H1 (cell line): ENCODE data around the gene EFEMP1. TPM values are rescaled to one million over a fixed set of nuclear protein-coding genes. Genes with fewer than 3 reads are reported as not detected.

Experiments used
- CHD7 ChIP-seq: fragments of 300-600 bp; sonication (generic); IDR thresholded peaks from 2 replicates; pipeline ENCODE4 v1.7.1; 2012; ENCODE audit warnings: low read length, moderate library complexity, mild to moderate bottlenecking, inconsistent platforms; ENCODE audit not compliant: insufficient replicate concordance
- NANOG ChIP-seq: IDR thresholded peaks from 2 replicates; pipeline ENCODE4 v1.6.1; 2011; ENCODE audit warnings: low read length, low read depth, mild to moderate bottlenecking, inconsistent platforms; ENCODE audit not compliant: insufficient read depth, poor library complexity, severe bottlenecking
- TCF12 ChIP-seq: IDR thresholded peaks from 2 replicates; pipeline ENCODE4 v1.6.1; 2011; ENCODE audit warnings: low read depth, mild to moderate bottlenecking, low read length
- polyA plus RNA-seq, 7 experiments: library from polyadenylated mRNA; depleted of rRNA in 3 of 7; stranded (reverse) in 5 of 7; unstranded in 2 of 7; fragments of >200 nt in 5 of 7; fragments of 200-250 nt in 2 of 7; gene quantifications; 1 replicate in 5 of 7; 2 replicates in 1 of 7; 4 replicates in 1 of 7; pipeline versions ENCODE4 v1.2.1 to v1.2.3, GENCODE V29; 2011 to 2013; ENCODE audit warnings: missing spikeins in 2 of 7, mixed read lengths in 2 of 7
- total RNA-seq: library from RNA; stranded (reverse); fragmentation: NEBNext Ultra II Directional; extraction: Animal tissue kit (Norgen Biotek cat#: 25700); gene quantifications from 2 replicates; pipeline ENCODE4 v1.2.1, GENCODE V29; 2021
- TF ChIP-seq, protein P1 (sequence below): IDR thresholded peaks from 2 replicates; pipeline ENCODE4 v1.6.1; 2012; ENCODE audit warnings: low read length, inconsistent platforms

The EFEMP1 gene
- total and polyA plus RNA-seq, 2 of the 8 experiments (the other 6 are each of a cell fraction or from before 2014, with no cell fraction given) = 15.5 to 19.7 TPM

- TF ChIP-seq CHD7 (no peak), NANOG (no peak), TCF12 (no peak)
- TF ChIP-seq, protein P1, sequence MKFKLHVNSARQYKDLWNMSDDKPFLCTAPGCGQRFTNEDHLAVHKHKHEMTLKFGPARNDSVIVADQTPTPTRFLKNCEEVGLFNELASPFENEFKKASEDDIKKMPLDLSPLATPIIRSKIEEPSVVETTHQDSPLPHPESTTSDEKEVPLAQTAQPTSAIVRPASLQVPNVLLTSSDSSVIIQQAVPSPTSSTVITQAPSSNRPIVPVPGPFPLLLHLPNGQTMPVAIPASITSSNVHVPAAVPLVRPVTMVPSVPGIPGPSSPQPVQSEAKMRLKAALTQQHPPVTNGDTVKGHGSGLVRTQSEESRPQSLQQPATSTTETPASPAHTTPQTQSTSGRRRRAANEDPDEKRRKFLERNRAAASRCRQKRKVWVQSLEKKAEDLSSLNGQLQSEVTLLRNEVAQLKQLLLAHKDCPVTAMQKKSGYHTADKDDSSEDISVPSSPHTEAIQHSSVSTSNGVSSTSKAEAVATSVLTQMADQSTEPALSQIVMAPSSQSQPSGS = no peak
- TF ChIP-seq, all 59 proteins: peak for 0
Measured at GRCh38 chr2:55962915-55963314, 39.3 kb upstream of the EFEMP1 start (continued).
